Globus pallidus (tissue), 1 donor: ENCODE results near the gene KCNMA1.

Experiments used
- DNase-seq: peaks from one replicate; pipeline ENCODE4 v3.0.0-alpha.2; 2015; ENCODE audit warnings: low spot score

The KCNMA1 gene

DNA sequence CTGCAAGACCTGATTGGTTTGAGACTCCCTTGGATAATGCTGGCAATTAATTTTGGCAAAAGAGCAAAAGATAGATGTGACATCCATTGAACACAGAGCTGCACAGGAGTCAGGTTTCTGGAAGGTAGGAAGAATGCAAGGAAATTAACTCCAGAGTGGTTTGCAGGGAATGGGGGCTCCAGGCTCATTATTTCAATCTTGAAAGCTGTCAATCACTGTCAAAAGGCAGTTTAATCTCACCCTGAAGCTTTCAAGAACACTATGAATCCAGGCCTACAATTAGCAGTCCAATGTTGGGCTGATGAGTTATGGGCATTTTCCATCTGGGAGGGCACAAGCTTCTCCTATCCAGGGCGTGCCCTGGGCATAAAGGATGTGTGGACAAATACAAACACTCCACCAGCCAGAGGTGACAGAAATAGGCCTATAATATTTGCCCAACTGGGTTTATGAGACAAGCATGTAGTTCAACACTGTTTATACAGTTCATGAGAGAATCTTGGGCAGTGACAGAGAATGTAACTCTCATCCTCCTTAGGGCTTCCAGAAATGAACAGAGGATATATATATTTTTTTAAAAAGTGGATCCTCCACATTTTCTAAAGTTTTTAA, 80.5 kb downstream of the KCNMA1 start:
- no peak for DNase-seq

DNA sequence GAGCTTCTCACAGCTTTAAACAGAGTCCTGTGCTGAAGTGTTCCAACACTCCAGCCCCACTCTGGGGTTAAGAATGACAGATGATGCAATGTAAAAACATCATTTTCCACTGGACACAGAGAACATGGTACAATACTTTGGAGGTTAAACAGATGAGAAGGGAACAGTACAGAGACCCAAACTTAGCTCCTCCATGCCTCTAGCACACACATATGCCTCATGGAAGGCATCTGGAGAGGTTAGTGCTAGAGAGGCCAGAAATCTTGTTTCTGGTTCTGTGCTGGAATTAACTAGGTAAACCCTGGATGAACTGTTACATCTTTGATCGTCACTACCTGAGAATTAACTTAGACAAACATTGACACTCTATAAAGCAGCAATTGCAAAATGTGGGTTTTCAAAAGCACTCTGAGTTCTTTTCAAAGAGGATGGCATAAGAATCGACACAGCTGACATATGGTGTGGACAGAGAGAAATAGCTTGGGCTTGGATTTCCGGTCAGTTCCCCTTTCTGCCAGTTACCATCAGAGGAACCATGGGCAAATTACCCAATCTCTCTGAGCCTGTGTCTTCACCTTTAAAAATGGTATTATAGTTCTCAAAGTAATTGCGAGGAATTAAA, 81.9 kb downstream of the KCNMA1 start:
- no peak for DNase-seq

DNA sequence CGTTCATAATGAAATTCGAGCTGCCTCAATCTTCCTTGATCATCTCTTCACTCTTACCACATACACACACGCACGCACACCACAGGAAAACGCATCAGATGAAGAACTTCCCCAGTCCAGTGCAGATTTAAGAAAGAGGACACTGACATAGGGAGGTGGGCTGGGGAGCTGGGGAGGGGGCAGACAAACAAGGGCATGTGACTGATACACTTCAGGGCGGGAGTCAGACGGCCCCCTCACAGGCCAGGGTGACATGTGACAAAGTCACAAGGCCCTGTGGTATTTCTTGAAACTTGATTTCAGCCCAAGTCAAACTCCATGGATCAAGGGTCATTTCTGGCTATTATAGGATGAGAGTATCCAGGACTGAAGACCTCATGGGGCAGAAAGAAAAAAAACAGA, 82.6 kb downstream of the KCNMA1 start:
- no peak for DNase-seq

DNA sequence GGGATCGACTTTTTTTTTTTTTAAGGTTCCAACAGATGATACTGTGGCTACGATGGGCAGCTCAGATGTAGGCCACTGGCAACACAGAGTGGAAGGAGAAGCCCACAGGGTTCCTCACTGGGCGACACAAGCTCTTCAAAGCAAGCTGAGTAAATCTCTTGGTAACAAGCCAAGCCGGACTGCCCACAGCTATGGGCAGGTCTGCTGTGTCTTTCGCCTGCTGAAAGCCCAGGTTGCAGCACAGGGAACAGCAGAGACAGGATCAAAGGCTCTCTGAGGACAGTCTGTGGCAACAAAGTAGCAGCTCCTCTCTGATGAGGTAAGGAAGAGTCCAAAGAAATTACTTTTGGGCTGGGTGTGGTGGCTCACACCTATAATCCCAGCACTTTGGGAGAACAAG, 83.6 kb downstream of the KCNMA1 start:
- DNase-seq: no peak

DNA sequence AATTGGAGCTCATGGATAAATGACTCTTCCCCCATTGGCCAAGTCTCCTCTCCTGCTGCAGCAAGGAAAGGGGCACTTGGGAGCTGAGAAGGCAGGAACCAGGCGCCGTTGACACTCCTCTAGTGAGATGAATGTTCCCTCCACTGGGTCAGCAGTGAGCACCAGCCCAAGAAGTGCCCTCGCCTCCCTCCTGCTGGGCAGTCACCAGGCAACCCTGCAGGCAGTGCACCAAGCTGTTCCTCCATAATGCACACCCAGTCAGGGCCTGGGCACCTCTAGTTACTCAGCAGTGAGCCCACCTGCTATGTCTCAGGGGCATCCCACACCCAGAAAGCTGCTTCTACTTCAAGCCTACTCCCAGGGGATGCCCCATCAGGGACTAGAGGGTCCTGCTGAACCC, 84.3 kb downstream of the KCNMA1 start:
- DNase-seq: no peak

DNA sequence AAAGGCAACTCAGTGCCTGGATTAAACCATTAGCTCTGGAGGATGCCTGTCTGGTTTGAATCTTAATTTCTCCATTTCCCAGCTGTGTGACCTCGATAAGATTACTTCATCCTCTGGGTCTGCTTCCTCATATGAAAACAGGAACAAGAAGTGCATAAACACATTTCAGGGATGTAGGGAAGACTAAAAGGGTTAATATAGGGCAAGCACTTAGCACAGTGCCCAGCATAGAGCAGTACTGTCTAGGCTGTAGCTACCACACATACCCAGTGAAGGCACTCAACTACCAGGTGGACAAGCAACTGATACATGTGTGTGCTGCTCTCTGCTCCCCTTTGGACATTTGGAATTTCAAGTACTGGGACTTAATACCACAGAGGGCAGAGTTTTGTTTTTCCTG, 85.4 kb downstream of the KCNMA1 start:
- DNase-seq: no peak

DNA sequence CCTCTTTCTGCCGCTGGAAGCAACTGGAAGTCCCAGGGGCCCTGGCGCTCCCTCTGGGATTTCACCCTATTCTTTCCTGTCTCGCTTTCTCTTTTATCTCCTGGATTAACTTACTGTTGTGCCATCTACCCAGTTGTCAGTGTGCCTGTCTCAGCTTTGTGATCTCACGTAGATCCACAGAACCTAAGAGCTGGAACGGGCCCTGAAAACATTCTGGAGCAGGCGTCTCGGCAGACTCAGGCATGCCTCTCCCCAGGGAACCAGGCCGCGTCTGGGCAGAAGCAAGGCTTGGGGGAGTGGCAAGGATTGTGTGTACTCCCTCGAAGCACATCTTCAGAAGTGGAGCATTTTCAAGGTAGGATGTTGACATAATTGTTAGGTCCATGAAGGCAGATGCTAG, 87.2 kb downstream of the KCNMA1 start:
- no peak for DNase-seq

DNA sequence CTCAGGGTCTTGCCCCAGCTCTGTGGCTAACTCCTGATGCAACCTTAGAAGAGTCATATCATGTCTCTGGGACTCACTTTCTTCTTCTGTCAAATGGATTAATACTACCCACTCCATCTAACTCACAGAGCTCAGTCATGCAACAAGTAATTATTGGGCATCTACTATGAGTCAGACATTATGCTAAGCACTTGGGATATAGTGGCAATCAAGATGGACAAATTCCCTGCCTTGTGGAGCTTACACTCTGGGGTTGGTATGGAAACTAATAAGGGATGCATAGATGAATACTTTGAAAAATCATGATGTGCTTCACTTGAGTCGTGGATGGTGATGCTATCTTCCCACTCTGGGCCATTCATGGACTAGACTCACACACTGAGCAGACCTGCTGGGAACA, 88.9 kb downstream of the KCNMA1 start:
- DNase-seq: no peak

DNA sequence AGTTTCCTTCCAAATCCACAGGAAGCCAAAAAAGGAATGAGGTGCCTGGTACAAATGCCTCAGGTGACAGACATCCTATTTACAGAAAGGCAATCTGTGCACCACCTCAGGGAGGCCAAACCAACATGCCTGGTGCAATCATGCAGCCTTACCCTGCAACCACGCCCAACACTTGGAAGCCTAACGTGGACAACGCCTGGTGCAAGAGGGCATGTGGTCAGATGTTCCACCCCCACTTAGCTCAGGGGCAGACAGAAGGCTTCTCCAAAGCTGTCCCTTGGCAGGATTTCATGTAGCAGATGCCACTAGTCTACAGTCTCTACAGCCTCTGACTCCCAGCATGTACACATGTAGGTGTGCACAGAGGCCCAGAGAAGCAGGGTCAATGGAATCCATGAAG, 89.5 kb downstream of the KCNMA1 start:
- no peak for DNase-seq

DNA sequence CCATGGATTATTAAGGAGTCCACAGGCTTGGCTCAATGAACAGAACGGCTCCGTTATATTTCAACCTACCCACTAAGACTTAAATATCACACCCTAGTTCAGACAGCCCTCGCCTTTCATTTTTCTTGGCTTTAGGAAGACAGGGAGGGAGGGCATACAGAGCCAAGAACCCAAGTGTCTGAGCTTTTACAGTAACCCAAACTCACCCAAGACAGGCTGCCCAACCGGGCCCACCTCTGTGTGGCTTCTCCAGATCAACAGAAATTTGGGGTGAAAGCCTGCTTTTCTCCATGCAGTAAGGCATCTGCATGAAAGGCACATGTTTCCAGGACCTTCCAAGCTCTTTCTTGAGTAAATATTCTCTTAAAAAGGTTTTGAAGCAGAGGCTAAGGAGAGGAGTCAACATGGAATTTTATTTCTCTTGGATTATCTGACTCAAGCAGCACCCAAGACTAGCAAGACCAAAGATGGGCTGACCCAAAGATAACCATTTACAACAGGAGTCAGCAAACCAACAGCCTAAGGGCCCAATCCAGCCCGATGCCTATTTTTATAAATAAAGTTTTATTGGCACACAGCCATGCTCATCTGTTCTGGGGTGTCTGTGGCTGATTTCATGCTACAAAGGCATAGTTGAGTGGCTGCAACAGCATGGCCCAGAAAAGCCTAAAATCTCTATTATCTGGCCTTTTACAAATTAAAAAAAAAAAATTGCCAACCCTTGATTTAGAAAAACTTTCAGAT, 90.1 kb downstream of the KCNMA1 start:
- DNase-seq: no peak

DNA sequence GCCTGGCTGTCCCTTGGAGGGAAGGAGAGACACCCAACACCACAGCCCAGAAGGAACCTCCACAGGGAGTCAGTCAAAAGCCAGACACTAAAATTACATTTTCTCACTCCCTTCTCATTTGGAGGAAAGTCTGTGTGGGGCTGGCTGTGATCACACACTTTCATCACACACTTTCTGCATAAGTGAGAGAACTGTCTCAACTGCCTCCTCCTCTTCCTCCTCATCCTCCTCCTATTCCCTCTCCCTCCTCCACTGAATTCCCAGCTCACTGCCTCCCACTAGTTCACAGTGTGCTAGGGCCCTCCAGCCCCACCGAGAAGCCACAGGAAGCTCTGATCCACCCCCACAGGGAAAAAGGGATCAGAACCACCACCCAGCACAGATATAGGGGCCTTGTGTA, 91.6 kb downstream of the KCNMA1 start:
- DNase-seq: no peak

DNA sequence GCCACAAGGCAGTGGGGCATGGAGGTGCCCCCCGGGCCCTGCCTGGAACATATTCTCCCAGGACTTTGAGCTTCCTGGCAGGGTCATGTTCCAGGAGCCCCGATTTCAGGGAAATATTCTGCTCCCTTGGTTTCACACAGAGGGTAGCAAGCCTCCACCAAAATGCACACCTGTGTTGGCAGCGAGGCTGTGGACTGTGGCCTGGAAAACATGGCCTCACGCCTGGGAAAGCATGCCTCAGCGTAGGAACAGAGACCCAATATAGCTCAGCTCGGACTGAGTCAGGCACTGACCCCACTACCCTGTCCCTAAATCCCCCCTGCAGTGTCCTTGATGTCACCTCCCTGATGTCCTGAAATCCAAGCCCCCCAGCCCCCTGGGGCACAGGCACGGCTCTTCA, 92.0 kb downstream of the KCNMA1 start:
- no peak for DNase-seq

DNA sequence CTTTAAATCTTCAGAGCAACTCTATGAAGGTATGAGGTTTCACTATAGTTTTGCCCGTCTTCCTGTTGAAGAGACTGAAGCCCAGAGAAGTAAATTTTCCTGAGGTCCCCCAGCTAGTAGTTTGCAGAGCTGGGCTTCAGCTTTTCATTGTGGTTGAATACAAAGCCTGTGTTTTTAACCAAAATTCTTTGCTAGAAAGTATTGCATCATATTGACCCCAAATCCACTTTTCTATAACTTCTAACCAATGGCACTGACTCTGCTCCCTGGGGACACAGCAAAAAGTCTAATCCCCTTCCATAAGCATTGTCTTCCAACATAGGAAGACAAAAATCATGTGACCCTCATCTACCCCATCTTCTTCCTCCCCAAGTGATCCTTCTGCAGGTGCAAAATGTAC, 93.0 kb downstream of the KCNMA1 start:
- DNase-seq: no peak

DNA sequence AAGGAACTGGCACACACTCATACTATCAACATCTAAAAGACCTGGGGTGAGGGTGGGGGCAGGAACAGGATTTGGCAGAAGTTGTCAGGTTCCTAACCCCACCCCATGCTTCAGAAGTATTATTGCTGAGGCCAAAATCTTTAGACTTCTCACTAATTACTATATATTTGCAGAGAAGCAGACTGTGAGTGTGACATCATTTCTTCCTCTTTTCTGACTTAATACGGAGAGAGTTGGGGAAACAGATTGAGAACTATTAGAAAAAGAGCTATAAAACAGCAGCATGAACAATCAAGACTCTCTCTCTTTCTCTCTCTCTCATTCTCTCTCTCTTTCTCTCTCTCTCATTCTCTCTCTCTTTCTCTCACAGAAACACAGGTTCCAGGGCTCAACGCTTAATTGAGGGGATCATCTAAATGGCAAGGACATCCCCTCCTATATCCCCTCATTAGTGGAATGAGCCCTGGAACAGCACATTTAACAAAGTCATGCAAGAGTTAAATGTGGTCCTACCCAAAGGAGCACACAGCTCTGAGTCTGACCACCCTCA, 94.8 kb downstream of the KCNMA1 start:
- no peak for DNase-seq

DNA sequence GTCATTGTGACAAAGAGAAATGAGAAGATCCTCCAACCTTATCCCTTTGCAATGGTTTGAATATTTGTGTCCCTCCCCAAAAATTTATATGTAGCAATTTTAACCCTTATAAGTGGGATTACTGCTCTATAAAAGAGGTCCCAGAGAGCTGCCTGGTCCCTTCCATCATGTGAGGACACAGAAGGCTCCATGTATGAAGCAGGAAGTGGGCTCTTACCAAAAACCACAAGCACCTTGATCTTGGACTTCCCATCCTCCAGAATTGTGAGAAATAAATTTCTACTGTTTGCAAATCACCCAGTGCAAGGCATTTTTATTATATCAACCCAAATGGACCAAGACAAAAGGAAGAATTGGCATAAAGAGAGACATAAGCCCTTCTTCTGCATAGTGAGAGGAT, 95.7 kb downstream of the KCNMA1 start:
- DNase-seq: no peak

DNA sequence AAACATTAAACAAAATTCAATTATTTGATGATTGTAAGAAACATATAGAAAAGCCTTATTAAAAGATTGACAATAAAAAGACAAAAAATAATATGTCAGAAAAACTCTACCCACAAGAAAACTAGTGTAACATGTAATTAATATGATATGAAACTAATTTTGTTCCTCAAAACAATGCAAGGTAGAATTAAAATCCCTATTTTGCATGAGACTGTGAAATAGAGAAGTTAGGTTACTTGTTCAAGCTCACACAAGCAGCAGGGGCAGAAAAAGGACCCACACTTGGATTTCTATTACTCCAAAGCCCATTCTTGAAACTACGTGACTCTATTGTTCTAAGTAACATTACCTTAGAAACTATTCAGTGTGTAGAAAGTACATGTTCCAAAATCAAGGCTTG, 96.4 kb downstream of the KCNMA1 start:
- no peak for DNase-seq

DNA sequence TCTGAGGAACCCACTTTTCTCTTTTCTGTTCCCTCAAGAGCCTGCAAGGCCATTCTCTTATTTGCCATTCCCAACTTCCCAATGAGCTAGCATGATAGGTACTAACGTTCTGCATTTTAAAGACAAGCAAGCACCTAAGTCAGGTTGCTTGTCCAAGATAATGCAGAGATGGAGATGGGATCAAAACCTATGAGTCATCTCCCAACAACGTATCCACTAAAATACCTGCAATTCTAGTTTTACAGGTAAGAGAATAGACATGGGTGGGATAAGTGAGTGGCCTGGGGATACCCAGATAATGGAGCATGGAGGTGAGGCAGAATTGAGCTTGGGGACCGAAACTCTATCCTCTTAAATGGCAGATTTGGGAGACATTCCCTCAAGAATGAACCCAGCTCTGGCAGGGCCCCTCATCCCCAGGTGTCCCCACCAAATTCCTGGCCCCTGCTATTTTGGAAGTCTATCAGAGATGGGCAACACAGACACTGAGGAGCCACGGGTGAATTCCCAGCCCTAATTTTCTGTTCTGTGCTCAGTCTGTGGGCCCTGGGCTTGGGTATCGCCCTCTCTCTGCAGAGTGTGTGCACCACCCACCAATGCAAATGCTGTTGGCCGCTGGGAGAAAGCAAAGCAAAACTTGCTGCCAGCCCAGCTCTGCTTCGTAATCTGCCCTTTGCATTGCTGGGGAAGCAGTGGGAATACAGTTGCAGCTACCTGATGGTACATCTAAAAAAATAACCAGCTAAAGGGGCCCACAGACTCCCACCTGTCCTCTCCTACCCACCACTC, 98.3 kb downstream of the KCNMA1 start:
- DNase-seq: no peak

DNA sequence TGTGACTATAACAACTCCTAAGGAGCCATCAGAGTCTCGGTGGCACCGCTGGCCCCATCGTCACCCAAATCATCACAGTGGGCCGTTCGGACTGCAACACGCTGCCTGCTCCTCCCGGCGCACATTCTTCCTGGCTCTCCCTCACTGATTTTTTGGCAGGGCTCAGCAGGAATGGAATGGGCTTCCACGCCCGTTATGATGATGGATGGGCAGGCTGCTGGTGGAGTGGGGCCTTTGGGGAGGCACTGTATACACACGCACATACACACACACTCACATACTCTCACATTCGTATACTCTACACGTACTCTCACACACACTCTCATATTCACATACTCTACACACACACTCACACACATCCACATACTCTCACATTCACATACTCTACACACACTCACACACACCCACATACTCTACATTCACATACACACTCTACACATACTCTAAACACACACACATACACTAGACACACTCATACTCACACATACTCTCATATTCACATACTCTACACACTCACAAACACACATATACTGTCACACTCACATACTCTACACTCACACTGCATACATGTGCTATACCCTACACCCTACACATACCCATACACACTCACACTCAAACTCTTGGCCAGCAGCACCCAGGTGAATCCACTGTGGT, 99.8 kb downstream of the KCNMA1 start:
- DNase-seq: no peak

DNA sequence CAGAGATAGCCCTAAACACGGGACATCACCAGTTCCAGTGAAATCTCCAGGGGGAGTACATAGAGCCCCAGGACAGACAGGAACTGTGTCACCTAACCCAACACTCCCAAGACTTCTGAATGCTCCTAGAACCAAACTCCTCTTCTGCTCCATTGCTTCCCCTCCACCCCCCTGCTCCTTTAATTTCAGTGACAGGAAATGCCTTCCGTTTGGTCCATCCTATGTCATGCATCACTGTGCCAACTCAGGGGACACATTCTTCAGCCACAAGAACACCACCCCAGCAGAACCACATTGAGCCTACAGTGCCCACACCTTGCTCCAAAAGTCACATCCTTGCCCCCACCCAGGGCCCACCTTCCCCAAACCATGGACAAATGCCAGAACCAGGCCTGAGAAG, 100.5 kb downstream of the KCNMA1 start:
- DNase-seq: no peak

DNA sequence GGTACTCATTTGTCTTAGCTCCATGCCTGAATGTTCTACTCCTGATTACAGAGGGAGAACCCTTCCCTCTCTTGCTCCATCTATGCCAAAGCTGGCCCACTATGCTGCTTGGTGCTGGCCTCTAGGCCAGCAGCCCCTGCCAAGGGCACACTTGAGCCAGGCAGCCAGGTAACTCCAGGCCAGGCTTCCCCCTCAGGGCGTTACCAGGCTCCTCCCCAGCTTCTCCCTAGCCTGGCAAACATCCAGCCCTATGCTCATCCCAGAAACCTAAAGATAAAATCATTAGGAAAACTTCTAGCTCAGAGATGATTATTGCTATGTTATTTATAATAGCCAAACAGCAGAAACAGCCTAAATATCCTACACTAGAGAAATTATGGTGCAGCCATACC, 103.7 kb downstream of the KCNMA1 start:
- no peak for DNase-seq

DNA sequence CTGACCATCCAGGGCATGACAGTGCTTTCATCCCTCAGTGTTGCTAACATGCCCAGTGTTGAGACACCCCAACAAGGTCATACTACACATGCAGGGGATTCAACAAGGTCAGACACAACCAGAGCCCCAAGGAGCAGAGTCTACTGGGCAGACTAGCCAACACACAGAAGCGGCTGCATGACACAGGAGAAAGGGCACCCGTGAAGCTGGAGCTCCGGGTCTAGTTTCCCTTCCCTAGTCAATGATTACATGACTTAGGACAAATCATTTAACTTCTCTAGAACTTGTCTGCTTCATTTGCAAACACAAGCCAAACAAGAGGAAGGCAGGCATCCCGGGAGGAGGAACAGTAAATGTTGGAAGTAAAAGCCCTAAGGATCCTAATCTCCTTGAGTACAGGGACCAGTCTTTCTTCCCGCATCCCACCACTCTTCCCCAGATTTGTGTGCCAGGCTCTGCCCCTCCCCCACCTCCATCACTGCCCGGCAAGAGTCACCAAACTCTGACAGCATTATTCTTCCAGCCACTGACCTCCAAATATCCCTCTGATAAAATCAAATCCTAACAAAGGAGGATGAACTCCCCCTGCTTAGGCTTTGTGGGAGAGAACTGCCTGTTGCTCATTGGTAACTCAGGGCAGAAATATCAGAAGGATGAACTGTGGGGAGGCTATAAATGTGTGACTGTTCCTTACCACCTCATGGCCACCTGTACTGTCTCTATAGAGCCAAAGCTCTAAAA, 104.3 kb downstream of the KCNMA1 start:
- no peak for DNase-seq
